Pancreas (tissue), 10 donors: ENCODE results near the gene TNFSF9. TPM values are rescaled to one million over a fixed set of nuclear protein-coding genes. Genes with fewer than 3 reads are reported as not detected.

Experiments used
- ATAC-seq, 4 donors: fragments of 200-7000 bp; cut with Tn5 transposase; one replicate each; pipeline versions ENCODE4 v1.8.0 to v1.9.1; 2020; ENCODE audit warnings: mild to moderate bottlenecking in 4 of 4, moderate library complexity in 4 of 4
- DNase-seq, 6 donors: peaks; one replicate each; pipeline ENCODE4 v3.0.0-alpha.2; 2020
- FAIRE-seq: peaks from 2 replicates; lab custom pipeline; 2012; peaks lifted over from hg19 to GRCh38; lab: Jason Lieb, UNC
- H3K27ac ChIP-seq, 4 donors: fragments of 200-600 bp; sonication (generic); 1 replicate in 3 of 4; 2 replicates in 1 of 4; pipeline versions ENCODE4 v1.5.0 to v1.8.0; 2020
- H3K27me3 ChIP-seq, 4 donors: fragments of 200-600 bp; one replicate each; pipeline ENCODE4 v1.8.0; 2021
- H3K36me3 ChIP-seq, 3 donors: fragments of 200-600 bp; sonication (generic) in 1 of 3; one replicate each; pipeline versions ENCODE4 v1.5.0 to v1.8.0; 2020 to 2021
- H3K4me1 ChIP-seq, 3 donors: fragments of 200-600 bp; one replicate each; pipeline ENCODE4 v1.8.0; 2021
- H3K4me3 ChIP-seq, 4 donors: fragments of 200-600 bp; sonication (generic) in 2 of 4; one replicate each; pipeline versions ENCODE4 v1.5.0 to v1.8.0; 2020 to 2021
- H3K9me3 ChIP-seq, 4 donors: fragments of 200-600 bp; one replicate each; pipeline ENCODE4 v1.8.0; 2021
- CTCF ChIP-seq, 4 donors: fragments of 200-600 bp; sonication (generic) in 3 of 4; IDR thresholded peaks; one replicate each; pipeline versions ENCODE4 v1.5.0 to v1.8.0; 2021; ENCODE audit warnings: antibody characterized with exemption in 4 of 4
- WGBS, 2 donors: extraction: QIAGEN DNeasy Blood & Tissue Kit; methylation state at CpG; one replicate each; pipeline ENCODE4 v1.1.7; 2013; 5-methylcytosine and 5-hydroxymethylcytosine counted together
- intact Hi-C, 3 donors: fragments of 100-400 bp; cut with DNase I; formaldehyde crosslinking; loops; one replicate each; pipeline versions ENCODE4 v1.11.1 to v1.14.2; 2022
- polyA plus RNA-seq, 2 donors: library from polyadenylated mRNA; stranded (reverse); fragments of 200-250 nt; gene quantifications; one replicate each; pipeline ENCODE4 v1.2.3, GENCODE V29; 2013
- total RNA-seq, 6 donors: library from RNA; stranded (reverse); fragmentation: NEBNext Ultra II Directional in 4 of 6; extraction: Animal tissue kit (Norgen Biotek cat#: 25700) in 4 of 6; gene quantifications; one replicate each; pipeline versions ENCODE4 v1.2.1 to v1.2.4, GENCODE V29; 2021 to 2023
- donor health status: healthy with polysubstance abuse.
- donor health status: DM: no; HTN: no; CAD: no; lungs with moderate emphysema.
- donor health status: DM: no; HTN: no; CAD: no.
- donor health status: control.
- donor health status: control.
- donor health status: Bipolar disorder and iron deficiency.
- donor health status: DM: yes; HTN: yes; CAD: no.
- donor health status: DM: no; HTN: no; CAD: no.
- donor health status: DM: no; HTN: no; CAD: no.
- donor health status: DM: yes; HTN: yes; CAD: no.

Gene TNFSF9
- total and polyA plus RNA-seq, 8 donors: 0.12 to 1.1 (median 0.20) TPM; not detected in 4

- TF ChIP-seq CTCF (IDR thresholded peaks at IDR 0.05): no peak
- Histone ChIP-seq H3K36me3 (no peaks in the 10 kb centered on the region), H3K4me3 (no peak overlapping the region), H3K27ac (peak overlapping the region; percentile 57 to 82 (median 72)), H3K27me3 (no peaks in the 10 kb centered on the region), H3K9me3 (no peaks in the 10 kb centered on the region), H3K4me1 (peaks cover 0 to 10% (median 0%) of the 10 kb centered on the region in 3 donors)
- 20 to 31% methylated on average over 20 of the region's 20 CpGs for WGBS, 2 donors
- DNase-seq (peak; percentile 72 to 94 (median 86)), FAIRE-seq (no peak), ATAC-seq (peak; percentile 85 to 93 (median 90))
- intact Hi-C loops: no loop called here
These were observed 21.5 kb upstream of the TNFSF9 start for GRCh38 chr19:6509118-6509971.

GRCh38 chr19:6510618-6511017, 20.2 kb upstream of the TNFSF9 start:
- no peak overlapping the region for H3K4me3 ChIP-seq
- DNase-seq (no peak), FAIRE-seq (no peak), ATAC-seq (no peak)
- H3K36me3 ChIP-seq: no peaks in the 10 kb centered on the region
- H3K4me1 ChIP-seq: peaks cover 0 to 10% (median 0%) of the 10 kb centered on the region in 3 donors
- H3K27me3 ChIP-seq: no peaks in the 10 kb centered on the region
- no peaks in the 10 kb centered on the region for H3K9me3 ChIP-seq
- intact Hi-C loops: loop anchor here in 1 of 3 donors (10.0 kb wide), 1 partner anchor 354 kb away; no protein-coding TSS in a partner anchor
- 79 to 84% methylated on average over 7 of the region's 7 CpGs for WGBS, 2 donors
- no peak for TF ChIP-seq CTCF (IDR thresholded peaks at IDR 0.05)
- no peak overlapping the region for H3K27ac ChIP-seq

- Histone ChIP-seq H3K4me1 (peaks cover 0 to 3% (median 2%) of the 10 kb centered on the region in 3 donors), H3K27me3 (no peaks in the 10 kb centered on the region), H3K4me3 (no peak overlapping the region), H3K9me3 (no peaks in the 10 kb centered on the region), H3K36me3 (no peaks in the 10 kb centered on the region), H3K27ac (no peak overlapping the region)
- 71 to 86% methylated on average over 8 to 9 of the region's 9 CpGs for WGBS, 2 donors
- DNase-seq (no peak), FAIRE-seq (no peak), ATAC-seq (no peak)
- no peak for TF ChIP-seq CTCF (IDR thresholded peaks at IDR 0.05)
- intact Hi-C loops: loop anchor here in 1 of 3 donors (10.0 kb wide), 1 partner anchor 351 kb away; no protein-coding TSS in a partner anchor
These were observed 16.7 kb upstream of the TNFSF9 start for GRCh38 chr19:6514089-6514488.

GRCh38 chr19:6514926-6515544, 15.8 kb upstream of the TNFSF9 start:
- no peak for TF ChIP-seq CTCF (IDR thresholded peaks at IDR 0.05)
- H3K4me1 ChIP-seq: peaks cover 0 to 9% (median 0%) of the 10 kb centered on the region in 3 donors
- no peak for ATAC-seq
- no peaks in the 10 kb centered on the region for H3K27me3 ChIP-seq
- intact Hi-C loops: loop anchor here in 1 of 3 donors (5.0 to 10.0 kb wide), 2 partner anchors 117 to 350 kb away; no protein-coding TSS in a partner anchor
- H3K4me3 ChIP-seq: no peak overlapping the region
- no peak overlapping the region for H3K27ac ChIP-seq
- 87 to 89% methylated on average over 15 of the region's 15 CpGs for WGBS, 2 donors
- no peaks in the 10 kb centered on the region for H3K9me3 ChIP-seq
- H3K36me3 ChIP-seq: no peaks in the 10 kb centered on the region
- peak in 1 of 6 donors; percentile 56 for DNase-seq
- FAIRE-seq: no peak
